WI38 (cell line): ENCODE measurements around the gene MYO5C.

Experiments used
- H3K4me3 ChIP-seq: 2 replicates; pipeline ENCODE4 v1.5.1; 2011; ENCODE audit warnings: low read depth, mild to moderate bottlenecking, control low read depth, low read length
- TF ChIP-seq, protein P1 (sequence below): IDR thresholded peaks from 2 replicates; pipeline ENCODE4 v1.5.1; 2012; ENCODE audit warnings: low read depth, mild to moderate bottlenecking, control low read depth, low read length

Gene MYO5C

DNA sequence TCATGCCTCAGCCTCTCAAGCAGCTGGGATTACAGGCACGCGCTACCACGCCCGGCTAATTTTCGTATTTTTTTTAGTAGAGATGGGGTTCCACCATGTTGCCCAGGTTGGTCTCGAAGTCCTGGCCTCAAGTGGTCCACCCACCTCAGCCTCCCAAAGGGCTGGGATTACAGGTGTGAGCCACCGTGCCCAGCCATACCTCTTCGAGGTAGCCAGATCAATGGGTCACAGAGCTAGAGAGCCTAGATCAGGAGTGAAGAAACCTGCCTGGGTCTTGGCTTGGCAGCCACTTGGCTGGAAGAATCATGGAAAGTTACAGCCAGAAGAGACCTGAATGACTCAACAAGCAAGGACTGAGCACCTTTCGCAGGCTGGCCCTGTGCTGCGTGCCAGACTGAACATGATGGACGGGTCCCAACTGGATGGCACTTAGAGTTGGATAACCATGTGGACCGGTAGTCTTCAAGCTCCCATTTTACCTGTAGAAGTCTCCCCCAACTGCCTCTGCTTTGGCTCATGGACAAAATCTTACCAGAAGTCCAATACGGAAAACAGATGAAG lies 134.1 kb downstream of the MYO5C start:
- H3K4me3 ChIP-seq, result no peak overlapping the region
- TF ChIP-seq, protein P1, sequence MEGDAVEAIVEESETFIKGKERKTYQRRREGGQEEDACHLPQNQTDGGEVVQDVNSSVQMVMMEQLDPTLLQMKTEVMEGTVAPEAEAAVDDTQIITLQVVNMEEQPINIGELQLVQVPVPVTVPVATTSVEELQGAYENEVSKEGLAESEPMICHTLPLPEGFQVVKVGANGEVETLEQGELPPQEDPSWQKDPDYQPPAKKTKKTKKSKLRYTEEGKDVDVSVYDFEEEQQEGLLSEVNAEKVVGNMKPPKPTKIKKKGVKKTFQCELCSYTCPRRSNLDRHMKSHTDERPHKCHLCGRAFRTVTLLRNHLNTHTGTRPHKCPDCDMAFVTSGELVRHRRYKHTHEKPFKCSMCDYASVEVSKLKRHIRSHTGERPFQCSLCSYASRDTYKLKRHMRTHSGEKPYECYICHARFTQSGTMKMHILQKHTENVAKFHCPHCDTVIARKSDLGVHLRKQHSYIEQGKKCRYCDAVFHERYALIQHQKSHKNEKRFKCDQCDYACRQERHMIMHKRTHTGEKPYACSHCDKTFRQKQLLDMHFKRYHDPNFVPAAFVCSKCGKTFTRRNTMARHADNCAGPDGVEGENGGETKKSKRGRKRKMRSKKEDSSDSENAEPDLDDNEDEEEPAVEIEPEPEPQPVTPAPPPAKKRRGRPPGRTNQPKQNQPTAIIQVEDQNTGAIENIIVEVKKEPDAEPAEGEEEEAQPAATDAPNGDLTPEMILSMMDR, result no peak

DNA sequence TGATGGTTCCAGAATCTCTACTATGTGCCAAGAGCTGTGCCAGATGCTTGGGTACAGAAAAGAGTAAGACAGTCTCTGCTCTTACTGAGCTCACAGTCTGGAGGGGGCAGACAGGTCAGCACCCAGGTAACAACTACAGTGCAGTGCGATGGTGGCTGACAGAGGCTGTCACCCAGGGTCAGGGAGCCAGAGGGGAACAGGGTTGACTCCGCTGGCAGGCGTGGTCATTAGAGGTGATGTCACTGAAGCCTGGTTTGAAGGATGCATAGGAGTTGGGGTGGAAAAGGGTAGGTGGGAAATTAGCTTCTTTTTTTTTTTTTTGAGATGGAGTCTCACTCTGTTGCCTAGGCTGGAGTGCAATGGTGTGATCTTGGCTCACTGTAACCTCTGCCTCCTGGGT lies 136.0 kb downstream of the MYO5C start:
- TF ChIP-seq, protein P1, result no peak
- H3K4me3 ChIP-seq, result no peak overlapping the region

DNA sequence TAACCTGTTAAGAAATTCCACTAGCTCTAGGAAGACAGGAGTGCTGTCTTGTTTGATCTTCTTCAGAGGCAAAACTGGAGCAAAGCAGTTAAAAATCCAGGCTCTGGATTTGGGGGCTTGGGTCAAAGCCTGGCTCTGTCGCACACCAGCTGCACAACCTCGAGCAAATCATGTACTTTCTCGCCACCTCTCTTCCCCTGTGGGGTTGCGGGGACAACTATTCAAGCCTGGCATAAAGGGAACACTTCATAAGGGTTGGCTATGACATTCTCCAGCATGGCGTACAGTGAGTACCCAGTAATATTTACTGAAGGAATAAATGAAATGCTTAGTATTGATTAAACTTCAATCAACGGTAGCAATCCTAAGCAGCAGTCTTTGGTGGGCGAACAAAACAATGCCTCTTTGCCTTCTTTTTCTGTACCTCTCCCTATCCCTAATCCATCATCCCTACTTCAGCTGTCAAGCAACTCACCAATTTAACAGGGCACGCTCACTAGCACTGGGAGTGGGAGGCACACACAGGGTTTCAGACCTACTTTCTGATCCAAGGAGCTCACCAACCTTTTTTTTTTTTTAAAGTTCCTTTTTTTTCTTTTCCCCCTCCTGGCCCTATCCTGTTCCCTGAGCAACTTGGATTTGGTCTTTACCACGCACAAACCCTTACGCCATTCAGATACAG lies 137.4 kb downstream of the MYO5C start:
- no peak overlapping the region for H3K4me3 ChIP-seq
- TF ChIP-seq, protein P1, result no peak

DNA sequence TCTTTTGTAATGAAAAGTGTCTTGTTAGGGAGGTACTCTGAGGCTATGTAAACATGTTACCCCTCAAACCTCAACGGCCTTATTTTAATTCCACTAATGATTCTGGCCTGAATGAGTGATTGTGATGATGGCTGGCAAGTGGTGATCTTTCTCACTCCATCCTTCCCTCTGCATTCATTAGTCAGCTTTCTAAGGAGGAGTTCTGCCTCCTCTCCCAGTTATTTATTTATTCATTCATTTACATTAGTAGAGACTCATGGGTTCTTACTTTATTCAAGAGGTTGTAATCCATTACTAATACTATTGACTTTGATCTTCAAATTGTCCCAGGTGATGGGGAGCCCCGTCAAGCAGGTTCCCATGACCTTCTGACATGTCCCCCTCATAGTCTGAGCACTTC lies 139.7 kb downstream of the MYO5C start:
- H3K4me3 ChIP-seq, result no peak overlapping the region
- TF ChIP-seq, protein P1, result no peak

DNA sequence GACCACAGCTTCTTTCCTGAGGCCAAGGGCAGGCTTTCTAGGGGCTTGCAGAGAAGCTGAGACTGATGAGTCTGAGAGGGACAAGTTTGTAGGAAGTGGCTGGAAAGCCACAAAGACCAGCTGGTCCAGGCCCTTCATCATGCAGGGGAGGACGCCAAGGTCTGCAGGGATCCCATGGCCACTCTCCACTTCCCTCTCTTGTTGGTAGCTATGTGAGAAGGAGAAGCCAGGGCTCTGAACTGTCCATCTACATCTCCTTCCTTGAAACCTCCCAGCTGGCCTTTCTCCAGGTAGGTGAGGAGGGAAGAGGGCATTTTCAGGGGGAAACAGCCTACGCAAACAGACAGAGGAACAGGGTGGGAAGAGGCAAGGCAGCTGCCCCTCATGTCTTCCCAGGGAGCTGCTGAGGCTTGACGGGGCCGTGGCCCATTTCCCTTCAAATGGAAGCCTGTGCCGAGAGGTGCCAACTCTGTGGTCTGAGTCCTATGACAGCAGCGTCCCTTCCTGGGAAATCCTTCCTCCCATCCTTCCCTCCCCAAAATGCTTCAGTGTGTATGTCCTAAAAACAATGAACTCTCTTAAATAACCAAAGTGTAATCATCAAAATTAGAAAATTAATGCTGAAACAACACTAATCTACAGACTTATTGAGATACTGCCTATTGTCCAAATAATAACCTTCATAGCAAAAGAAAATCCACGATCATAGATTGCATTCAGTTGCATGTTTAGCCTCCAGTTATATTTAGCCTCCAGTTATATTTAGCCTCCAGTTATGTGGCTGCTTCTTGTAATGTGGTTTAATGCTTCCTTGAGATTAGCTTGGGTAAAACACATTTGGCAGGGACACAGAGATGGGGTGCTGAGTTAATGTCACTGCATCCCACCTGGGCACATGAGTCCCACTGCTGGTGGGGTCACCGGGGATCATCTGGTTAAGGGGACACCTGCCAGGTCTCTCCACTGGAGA lies 140.4 kb downstream of the MYO5C start:
- H3K4me3 ChIP-seq, result no peak overlapping the region
- TF ChIP-seq, protein P1, result no peak

DNA sequence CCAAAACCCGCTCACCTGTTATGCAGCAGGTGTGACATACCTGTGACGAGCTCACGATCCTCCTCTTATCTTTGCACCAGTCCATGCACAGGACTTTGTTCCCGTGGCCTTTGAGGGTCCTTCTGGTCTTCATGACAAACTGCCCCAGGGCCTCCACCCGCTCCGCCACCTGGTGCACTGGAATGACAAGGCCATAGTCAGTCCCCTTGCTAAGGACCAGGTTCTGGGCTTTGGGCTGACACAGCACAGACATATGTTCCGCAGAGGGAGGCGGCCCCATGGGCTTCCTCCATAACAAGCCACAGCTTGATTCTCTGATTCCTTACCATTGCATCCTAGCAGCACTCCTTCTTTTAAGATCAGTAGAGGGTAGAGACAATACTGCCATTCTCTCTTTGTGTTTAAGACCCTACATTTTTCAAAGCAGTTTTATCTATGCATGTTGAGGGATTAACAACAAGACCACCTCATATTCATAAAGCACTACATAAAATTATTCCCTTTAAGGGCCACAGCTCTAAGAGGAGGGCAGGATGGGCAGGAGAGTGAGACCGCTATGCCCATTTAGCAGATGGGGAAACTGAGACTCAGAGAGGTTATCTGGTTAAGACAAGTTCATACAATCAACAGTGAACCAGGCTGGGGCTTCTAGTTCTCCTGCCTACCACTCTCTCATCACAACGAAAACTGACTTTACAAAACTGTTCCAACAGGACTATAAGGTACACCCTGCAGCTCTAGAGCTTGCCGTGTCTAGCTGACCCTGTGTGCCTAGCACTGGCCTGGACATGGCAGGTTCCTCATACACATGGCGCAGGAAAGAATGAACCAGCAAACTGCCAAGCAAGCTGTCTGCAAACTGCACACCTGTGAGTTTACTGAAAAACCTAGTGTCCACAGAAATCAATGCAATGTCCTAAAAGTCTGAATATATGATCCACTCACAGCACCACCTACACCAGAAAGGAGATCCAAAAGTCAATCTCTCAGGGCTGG lies 141.4 kb downstream of the MYO5C start:
- TF ChIP-seq, protein P1, result no peak
- H3K4me3 ChIP-seq, result no peak overlapping the region
